MM.1S (cell line): ENCODE data around the gene SDCBP2.
A peak's percentile ranks its signal among the peaks of the same experiment; 100 is the strongest.

Experiments used
- DNase-seq: peaks from one replicate; pipeline ENCODE4 v3.0.0-alpha.2; 2015
- H2AFZ ChIP-seq: fragments of 300-600 bp; sonication (generic); 2 replicates; pipeline ENCODE4 v1.6.0; 2016; ENCODE audit warnings: antibody characterized with exemption, low read length
- H3F3A ChIP-seq: fragments of 300-600 bp; sonication (generic); 2 replicates; pipeline ENCODE4 v1.6.1; 2016; ENCODE audit warnings: mild to moderate bottlenecking, antibody characterized with exemption, low read length, moderate library complexity, mixed read lengths; ENCODE audit not compliant: insufficient read depth
- H3K27ac ChIP-seq: fragments of 300-600 bp; sonication (generic); 2 replicates; pipeline ENCODE4 v1.5.1; 2016; ENCODE audit warnings: mild to moderate bottlenecking, low read length
- H3K27me3 ChIP-seq: fragments of 300-600 bp; sonication (generic); replicated peaks from 2 replicates; pipeline ENCODE4 v1.6.0; 2016; ENCODE audit warnings: low read length; ENCODE audit not compliant: insufficient read depth
- H3K36me3 ChIP-seq: fragments of 300-600 bp; sonication (generic); replicated peaks from 2 replicates; pipeline ENCODE4 v1.6.1; 2016; ENCODE audit warnings: mild to moderate bottlenecking, low read length, mixed read lengths; ENCODE audit not compliant: insufficient read depth
- H3K4me1 ChIP-seq: fragments of 300-600 bp; sonication (generic); 2 replicates; pipeline ENCODE4 v1.6.1; 2016; ENCODE audit warnings: low read length, mixed read lengths
- H3K4me2 ChIP-seq: fragments of 300-600 bp; sonication (generic); 2 replicates; pipeline ENCODE4 v1.6.0; 2016; ENCODE audit warnings: low read depth, low read length
- H3K4me3 ChIP-seq: fragments of 300-600 bp; sonication (generic); 2 replicates; pipeline ENCODE4 v1.5.1; 2016; ENCODE audit warnings: low read length, mixed read lengths
- H3K79me2 ChIP-seq: fragments of 300-600 bp; sonication (generic); 2 replicates; pipeline ENCODE4 v1.6.1; 2016; ENCODE audit warnings: mixed run types, low read length, mixed read lengths
- H3K9ac ChIP-seq: fragments of 300-600 bp; sonication (generic); 2 replicates; pipeline ENCODE4 v1.6.1; 2016; ENCODE audit warnings: low read length, mixed read lengths
- H3K9me2 ChIP-seq: fragments of 300-600 bp; sonication (generic); replicated peaks from 2 replicates; pipeline ENCODE4 v1.6.1; 2016; ENCODE audit warnings: mild to moderate bottlenecking, low read length, mixed read lengths; ENCODE audit not compliant: insufficient read depth
- H3K9me3 ChIP-seq: fragments of 300-600 bp; sonication (generic); replicated peaks from 2 replicates; pipeline ENCODE4 v1.6.1; 2016; ENCODE audit warnings: mild to moderate bottlenecking, low read length, mixed read lengths; ENCODE audit not compliant: insufficient read depth
- H4K20me1 ChIP-seq: fragments of 300-600 bp; sonication (generic); 2 replicates; pipeline ENCODE4 v1.6.1; 2016; ENCODE audit warnings: mild to moderate bottlenecking, low read length, moderate library complexity, mixed read lengths; ENCODE audit not compliant: insufficient read depth
- EZH2 ChIP-seq: fragments of 300-600 bp; sonication (generic); optimal IDR thresholded peaks from 2 replicates; pipeline ENCODE3; 2017; ENCODE audit warnings: low read depth, mild to moderate bottlenecking, antibody characterized with exemption, low read length, mixed read lengths
- EZH2phosphoT487 ChIP-seq: fragments of 300-600 bp; sonication (generic); IDR thresholded peaks from 2 replicates; pipeline ENCODE4 v1.6.1; 2018; ENCODE audit warnings: antibody characterized with exemption, low read length
- TF ChIP-seq, protein P1 (sequence below): fragments of 300-600 bp; sonication (generic); IDR thresholded peaks from 2 replicates; pipeline ENCODE4 v1.5.1; 2016; ENCODE audit warnings: antibody characterized with exemption, low read length, mixed read lengths

SDCBP2 gene

DNA sequence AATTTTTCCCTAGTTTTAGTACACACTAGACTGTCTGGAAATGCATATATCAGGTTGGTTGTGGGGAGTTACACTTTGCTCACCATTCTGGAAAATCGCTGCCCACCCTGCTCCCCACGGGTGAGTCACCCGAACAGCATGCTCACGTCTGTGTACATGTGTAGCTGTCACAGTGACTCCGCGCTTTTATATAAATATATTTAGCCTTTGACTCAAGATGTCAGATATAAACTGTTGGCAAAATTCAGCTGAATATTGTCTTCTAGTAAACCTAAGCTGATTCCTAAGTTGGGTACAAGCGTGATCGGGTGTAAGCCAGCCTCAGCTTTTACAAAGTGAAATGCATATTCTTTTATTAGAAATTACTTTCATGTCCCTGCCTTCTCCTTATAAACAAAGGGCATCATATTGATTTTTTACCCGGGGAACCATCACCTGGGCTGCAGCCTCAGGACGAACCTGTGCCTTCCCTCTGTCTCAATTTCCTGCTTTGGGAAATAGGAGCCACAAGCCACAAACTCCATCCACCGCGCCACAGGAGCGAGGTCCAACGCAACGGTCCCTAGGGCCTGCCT, 4.3 kb downstream of the SDCBP2 start:
- TF ChIP-seq, protein P1, sequence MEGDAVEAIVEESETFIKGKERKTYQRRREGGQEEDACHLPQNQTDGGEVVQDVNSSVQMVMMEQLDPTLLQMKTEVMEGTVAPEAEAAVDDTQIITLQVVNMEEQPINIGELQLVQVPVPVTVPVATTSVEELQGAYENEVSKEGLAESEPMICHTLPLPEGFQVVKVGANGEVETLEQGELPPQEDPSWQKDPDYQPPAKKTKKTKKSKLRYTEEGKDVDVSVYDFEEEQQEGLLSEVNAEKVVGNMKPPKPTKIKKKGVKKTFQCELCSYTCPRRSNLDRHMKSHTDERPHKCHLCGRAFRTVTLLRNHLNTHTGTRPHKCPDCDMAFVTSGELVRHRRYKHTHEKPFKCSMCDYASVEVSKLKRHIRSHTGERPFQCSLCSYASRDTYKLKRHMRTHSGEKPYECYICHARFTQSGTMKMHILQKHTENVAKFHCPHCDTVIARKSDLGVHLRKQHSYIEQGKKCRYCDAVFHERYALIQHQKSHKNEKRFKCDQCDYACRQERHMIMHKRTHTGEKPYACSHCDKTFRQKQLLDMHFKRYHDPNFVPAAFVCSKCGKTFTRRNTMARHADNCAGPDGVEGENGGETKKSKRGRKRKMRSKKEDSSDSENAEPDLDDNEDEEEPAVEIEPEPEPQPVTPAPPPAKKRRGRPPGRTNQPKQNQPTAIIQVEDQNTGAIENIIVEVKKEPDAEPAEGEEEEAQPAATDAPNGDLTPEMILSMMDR, result no peak
- TF ChIP-seq EZH2, result no peak
- TF ChIP-seq EZH2phosphoT487, result no peak
- Histone ChIP-seq H3K9me3 (no peaks in the 10 kb centered on the region), H3K4me2 (peak overlapping the region; percentile 57), H3K9me2 (no peaks in the 10 kb centered on the region), H3K27ac (peak overlapping the region; percentile 74; the same call in 1 of the 2 replicates), H3K36me3 (no peaks in the 10 kb centered on the region), H3F3A (no peaks in the 10 kb centered on the region), H3K9ac (peak overlapping the region; percentile 96), H3K4me1 (peaks cover 13% of the 10 kb centered on the region), H3K4me3 (peak overlapping the region; percentile 81), H2AFZ (peak overlapping the region; percentile 54), H4K20me1 (no peaks in the 10 kb centered on the region), H3K79me2 (peaks cover 43% of the 10 kb centered on the region), H3K27me3 (no peaks in the 10 kb centered on the region)
- DNase-seq, result no peak

DNA sequence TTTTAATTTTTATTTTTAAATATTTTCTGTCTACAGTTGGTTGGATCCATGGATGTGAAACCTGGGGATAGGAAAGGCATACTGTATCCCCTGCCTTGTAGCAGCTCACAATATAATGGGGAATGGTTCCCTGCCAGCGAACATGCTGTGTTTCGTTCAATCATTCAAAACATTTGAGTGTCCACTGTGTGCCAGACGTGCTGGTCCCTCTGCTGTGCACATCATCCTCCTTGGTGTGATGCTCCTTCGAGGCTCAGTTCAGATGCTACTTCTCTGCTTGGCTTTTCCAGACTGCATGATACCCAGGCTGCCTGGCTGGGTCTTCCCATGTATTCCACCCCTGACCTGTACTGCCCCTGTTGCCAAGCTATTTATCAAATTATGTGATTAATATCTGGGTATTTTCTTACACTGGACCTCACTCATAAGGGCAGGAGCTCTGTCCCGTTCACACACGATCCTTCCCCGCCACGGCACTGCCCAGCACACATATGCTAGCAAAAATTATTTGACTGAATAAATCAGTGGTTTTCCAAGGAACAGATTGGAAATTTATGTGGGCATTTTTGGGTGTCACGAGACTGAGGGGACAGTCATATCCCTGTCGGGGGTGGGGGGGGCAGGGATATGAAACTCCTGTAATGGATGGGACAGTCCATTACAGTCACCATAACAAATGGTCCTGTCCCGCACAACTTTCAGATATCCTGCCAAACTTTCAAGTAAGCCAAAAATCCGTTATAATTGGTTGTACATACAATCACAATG, 4.9 kb downstream of the SDCBP2 start:
- Histone ChIP-seq H3K4me3 (no peak overlapping the region), H3K36me3 (no peaks in the 10 kb centered on the region), H3K79me2 (peaks cover 36% of the 10 kb centered on the region), H3F3A (no peaks in the 10 kb centered on the region), H3K27ac (no peak overlapping the region), H3K9me2 (no peaks in the 10 kb centered on the region), H3K4me2 (no peak overlapping the region), H3K9ac (no peak overlapping the region), H3K9me3 (no peaks in the 10 kb centered on the region), H3K27me3 (no peaks in the 10 kb centered on the region), H3K4me1 (peaks cover 13% of the 10 kb centered on the region), H4K20me1 (no peaks in the 10 kb centered on the region), H2AFZ (no peak overlapping the region)
- no peak for DNase-seq
- TF ChIP-seq EZH2phosphoT487, result no peak
- TF ChIP-seq, protein P1, result no peak
- TF ChIP-seq EZH2, result no peak

DNA sequence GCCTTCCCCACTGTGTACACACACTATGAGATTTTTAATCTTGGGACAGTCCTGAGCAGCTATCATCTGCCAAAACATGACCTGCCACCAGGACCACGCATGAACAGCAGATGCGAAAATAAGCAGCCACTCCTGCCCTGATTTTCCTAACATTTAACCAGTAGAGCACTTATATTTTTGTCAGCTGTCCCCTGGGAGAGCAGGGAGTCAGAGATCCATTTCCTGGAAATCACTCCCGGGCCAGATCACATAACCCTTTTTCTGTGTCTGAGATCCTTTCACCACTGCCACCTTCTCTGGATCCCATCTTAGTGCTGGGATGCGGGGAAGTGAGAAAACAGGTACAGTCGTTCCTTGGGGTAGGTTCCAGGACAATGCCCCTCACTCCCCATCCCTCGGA, 5.7 kb downstream of the SDCBP2 start:
- no peak overlapping the region for H3K4me2 ChIP-seq
- H3K27ac ChIP-seq, result no peak overlapping the region
- peaks cover 30% of the 10 kb centered on the region for H3K79me2 ChIP-seq
- no peak overlapping the region for H2AFZ ChIP-seq
- no peaks in the 10 kb centered on the region for H4K20me1 ChIP-seq
- H3K9ac ChIP-seq, result no peak overlapping the region
- H3K27me3 ChIP-seq, result no peaks in the 10 kb centered on the region
- H3K4me1 ChIP-seq, result peaks cover 16% of the 10 kb centered on the region
- no peaks in the 10 kb centered on the region for H3F3A ChIP-seq
- H3K9me2 ChIP-seq, result no peaks in the 10 kb centered on the region
- H3K4me3 ChIP-seq, result no peak overlapping the region
- no peak for DNase-seq
- TF ChIP-seq, protein P1, result no peak
- TF ChIP-seq EZH2 (no peak), EZH2phosphoT487 (no peak)
- no peaks in the 10 kb centered on the region for H3K9me3 ChIP-seq
- no peaks in the 10 kb centered on the region for H3K36me3 ChIP-seq
